ENCODE results near the gene LRP5. TPM values are rescaled to one million over a fixed set of nuclear protein-coding genes. Genes with fewer than 3 reads are reported as not detected.

The LRP5 gene
- total RNA-seq, 1 donor from 2014 or later: 101 TPM

DNA sequence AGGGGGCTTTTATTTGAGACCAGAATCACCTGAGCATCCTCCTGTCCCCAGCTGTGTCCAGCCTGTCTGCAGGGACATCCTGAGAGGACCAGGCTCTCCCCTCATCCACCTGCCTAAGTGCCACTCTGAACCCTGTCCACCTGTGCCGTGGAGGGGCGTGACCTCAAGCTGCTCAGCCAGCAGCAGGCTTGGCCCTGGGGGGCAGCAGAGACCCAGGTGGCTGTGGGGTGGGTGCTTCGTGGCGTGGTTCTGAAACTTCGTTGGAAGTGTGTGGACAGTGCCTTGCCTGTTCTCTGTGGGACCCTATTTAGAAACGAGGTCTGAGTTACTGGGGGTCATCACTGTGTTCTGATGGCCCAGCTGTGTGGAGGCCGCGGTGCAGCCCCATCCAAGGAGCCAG lies 72.7 kb downstream of the LRP5 start:
- Histone ChIP-seq H3K4me3 (no peak overlapping the region), H3K9me3 (no peaks in the 10 kb centered on the region), H3K36me3 (peaks cover 18% of the 10 kb centered on the region), H3K27me3 (no peaks in the 10 kb centered on the region), H3K27ac (no peak overlapping the region), H3K4me1 (peaks cover 42% of the 10 kb centered on the region)
- TF ChIP-seq, protein P1, sequence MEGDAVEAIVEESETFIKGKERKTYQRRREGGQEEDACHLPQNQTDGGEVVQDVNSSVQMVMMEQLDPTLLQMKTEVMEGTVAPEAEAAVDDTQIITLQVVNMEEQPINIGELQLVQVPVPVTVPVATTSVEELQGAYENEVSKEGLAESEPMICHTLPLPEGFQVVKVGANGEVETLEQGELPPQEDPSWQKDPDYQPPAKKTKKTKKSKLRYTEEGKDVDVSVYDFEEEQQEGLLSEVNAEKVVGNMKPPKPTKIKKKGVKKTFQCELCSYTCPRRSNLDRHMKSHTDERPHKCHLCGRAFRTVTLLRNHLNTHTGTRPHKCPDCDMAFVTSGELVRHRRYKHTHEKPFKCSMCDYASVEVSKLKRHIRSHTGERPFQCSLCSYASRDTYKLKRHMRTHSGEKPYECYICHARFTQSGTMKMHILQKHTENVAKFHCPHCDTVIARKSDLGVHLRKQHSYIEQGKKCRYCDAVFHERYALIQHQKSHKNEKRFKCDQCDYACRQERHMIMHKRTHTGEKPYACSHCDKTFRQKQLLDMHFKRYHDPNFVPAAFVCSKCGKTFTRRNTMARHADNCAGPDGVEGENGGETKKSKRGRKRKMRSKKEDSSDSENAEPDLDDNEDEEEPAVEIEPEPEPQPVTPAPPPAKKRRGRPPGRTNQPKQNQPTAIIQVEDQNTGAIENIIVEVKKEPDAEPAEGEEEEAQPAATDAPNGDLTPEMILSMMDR (IDR thresholded peaks at IDR 0.05): no peak
- DNase-seq (no peak), ATAC-seq (no peak)
- intact Hi-C loops (cut with DNase I): loop anchor here (10.0 kb wide), 1 partner anchor 70 kb away; the partner anchor contains the start of gene LRP5

DNA sequence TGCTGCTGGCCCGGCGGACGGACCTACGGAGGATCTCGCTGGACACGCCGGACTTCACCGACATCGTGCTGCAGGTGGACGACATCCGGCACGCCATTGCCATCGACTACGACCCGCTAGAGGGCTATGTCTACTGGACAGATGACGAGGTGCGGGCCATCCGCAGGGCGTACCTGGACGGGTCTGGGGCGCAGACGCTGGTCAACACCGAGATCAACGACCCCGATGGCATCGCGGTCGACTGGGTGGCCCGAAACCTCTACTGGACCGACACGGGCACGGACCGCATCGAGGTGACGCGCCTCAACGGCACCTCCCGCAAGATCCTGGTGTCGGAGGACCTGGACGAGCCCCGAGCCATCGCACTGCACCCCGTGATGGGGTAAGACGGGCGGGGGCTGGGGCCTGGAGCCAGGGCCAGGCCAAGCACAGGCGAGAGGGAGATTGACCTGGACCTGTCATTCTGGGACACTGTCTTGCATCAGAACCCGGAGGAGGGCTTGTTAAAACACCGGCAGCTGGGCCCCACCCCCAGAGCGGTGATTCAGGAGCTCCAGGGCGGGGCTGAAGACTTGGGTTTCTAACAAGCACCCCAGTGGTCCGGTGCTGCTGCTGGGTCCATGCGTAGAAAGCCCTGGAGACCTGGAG lies 74.1 kb downstream of the LRP5 start:
- TF ChIP-seq, protein P1 (IDR thresholded peaks at IDR 0.05): no peak
- H3K4me1 ChIP-seq: peaks cover 29% of the 10 kb centered on the region
- no peaks in the 10 kb centered on the region for H3K9me3 ChIP-seq
- intact Hi-C loops (cut with DNase I): loop anchor here (10.0 kb wide), 1 partner anchor 72 kb away; the partner anchor contains the start of gene LRP5
- peaks cover 27% of the 10 kb centered on the region for H3K36me3 ChIP-seq
- no peak for DNase-seq
- no peak overlapping the region for H3K27ac ChIP-seq
- no peaks in the 10 kb centered on the region for H3K27me3 ChIP-seq
- no peak for ATAC-seq
- H3K4me3 ChIP-seq: no peak overlapping the region

DNA sequence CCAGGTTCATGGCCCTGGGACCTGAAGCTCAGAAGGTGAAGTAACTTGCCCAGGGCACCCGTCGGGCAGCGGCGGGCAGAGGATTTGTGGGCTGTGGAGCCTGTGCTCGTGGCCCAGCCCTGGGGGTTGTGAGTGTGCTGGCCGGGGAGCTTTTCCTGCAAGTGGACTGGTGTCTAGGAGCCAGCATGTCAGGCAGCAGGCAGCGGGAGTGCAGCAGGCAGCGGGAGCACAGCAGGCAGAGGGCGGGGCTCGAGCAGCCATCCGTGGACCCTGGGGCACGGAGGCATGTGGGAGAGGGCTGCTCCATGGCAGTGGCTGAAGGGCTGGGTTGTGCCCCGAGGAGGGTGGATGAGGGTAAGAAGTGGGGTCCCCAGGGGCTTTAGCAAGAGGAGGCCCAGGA lies 75.4 kb downstream of the LRP5 start:
- intact Hi-C loops (cut with DNase I): loop anchor here (10.0 kb wide), 1 partner anchor 73 kb away; the partner anchor contains the start of gene LRP5
- H3K27ac ChIP-seq: no peak overlapping the region

DNA sequence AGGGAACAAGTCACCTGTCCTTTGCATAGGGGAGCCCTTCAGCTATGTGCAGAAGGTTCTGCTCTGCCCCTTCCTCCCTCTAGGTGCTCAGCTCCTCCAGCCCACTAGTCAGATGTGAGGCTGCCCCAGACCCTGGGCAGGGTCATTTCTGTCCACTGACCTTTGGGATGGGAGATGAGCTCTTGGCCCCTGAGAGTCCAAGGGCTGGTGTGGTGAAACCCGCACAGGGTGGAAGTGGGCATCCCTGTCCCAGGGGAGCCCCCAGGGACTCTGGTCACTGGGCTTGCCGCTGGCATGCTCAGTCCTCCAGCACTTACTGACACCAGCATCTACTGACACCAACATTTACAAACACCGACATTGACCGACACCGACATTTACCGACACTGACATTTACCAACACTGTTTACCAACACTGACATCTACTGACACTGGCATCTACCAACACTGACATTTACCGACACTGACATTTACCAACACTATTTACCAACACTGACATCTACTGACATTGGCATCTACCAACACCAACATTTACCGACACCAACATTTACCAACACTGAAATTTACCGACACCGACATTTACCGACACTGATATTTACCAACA lies 76.3 kb downstream of the LRP5 start:
- no peak for DNase-seq
- intact Hi-C loops (cut with DNase I): loop anchor here (10.0 kb wide), 1 partner anchor 74 kb away; the partner anchor contains the start of gene LRP5
- no peaks in the 10 kb centered on the region for H3K9me3 ChIP-seq

More for the DNA sequence above, 75.4 kb downstream of the LRP5 start:
- Histone ChIP-seq H3K4me1 (peaks cover 15% of the 10 kb centered on the region), H3K9me3 (no peaks in the 10 kb centered on the region), H3K27me3 (no peaks in the 10 kb centered on the region), H3K36me3 (peaks cover 29% of the 10 kb centered on the region), H3K4me3 (no peak overlapping the region)
- ATAC-seq: no peak
- no peak for DNase-seq
- TF ChIP-seq, protein P1 (IDR thresholded peaks at IDR 0.05): no peak

GRCh38 chr11:68390315-68390714 lies 77.9 kb downstream of the LRP5 start:
- Histone ChIP-seq H3K27ac (no peak overlapping the region), H3K9me3 (no peaks in the 10 kb centered on the region), H3K4me1 (no peaks in the 10 kb centered on the region), H3K27me3 (no peaks in the 10 kb centered on the region), H3K4me3 (no peak overlapping the region), H3K36me3 (peaks cover 29% of the 10 kb centered on the region)
- ATAC-seq (no peak), DNase-seq (no peak)
- intact Hi-C loops (cut with DNase I): no loop called here
- TF ChIP-seq, protein P1 (IDR thresholded peaks at IDR 0.05): no peak

More for the DNA sequence above, 76.3 kb downstream of the LRP5 start:
- TF ChIP-seq, protein P1 (IDR thresholded peaks at IDR 0.05): no peak
- no peak overlapping the region for H3K27ac ChIP-seq
- no peak for ATAC-seq
- H3K36me3 ChIP-seq: peaks cover 29% of the 10 kb centered on the region
- no peaks in the 10 kb centered on the region for H3K27me3 ChIP-seq
- peaks cover 6% of the 10 kb centered on the region for H3K4me1 ChIP-seq
- no peak overlapping the region for H3K4me3 ChIP-seq
